ENCODE data around the gene CWC15.

The CWC15 gene

DNA sequence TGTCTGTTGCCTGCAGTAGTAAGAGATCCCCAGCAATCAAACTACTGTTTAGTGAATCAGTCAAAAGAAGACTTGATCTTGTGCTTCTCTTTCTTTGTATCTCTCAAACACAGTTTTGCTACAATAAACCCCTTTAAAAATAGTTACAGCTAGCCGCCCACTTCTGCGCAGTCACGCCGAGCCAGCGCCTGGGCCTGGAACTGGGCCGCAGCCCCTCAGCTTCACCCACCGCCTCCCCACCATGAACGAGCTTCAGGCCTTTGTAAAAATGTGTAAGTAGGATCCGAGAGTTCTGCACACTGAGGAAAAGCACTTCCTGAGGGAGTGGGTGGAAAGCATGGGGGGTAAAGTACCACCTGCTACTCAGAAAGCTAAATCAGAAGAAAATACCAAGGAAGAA lies 60.5 kb downstream of the CWC15 start:
- no peak for DNase-seq
